AG10803 (cell line): ENCODE measurements around the gene IFT81.
"Not testable (repeated sequence)": the region's sequence is repeated elsewhere in the genome, so short reads cannot be mapped to it uniquely, and the experiment has no call there.

Experiments
- DNase-seq: peaks from one replicate; pipeline ENCODE4 v3.0.0; 2010; ENCODE audit warnings: low read depth
- H3K4me3 ChIP-seq: 2 replicates; pipeline ENCODE4 v1.5.1; 2011; ENCODE audit warnings: mild to moderate bottlenecking, low read length, control low read depth
- CTCF ChIP-seq: conservative IDR thresholded peaks from 2 replicates; pipeline ENCODE4 v1.5.1; 2011; ENCODE audit warnings: mild to moderate bottlenecking, low read length, control low read depth, inconsistent platforms

IFT81 gene

GRCh38 chr12:110249105-110249504 lies 124.9 kb downstream of the IFT81 start:
- no peak overlapping the region for H3K4me3 ChIP-seq
- TF ChIP-seq CTCF: no peak
- no peak for DNase-seq

- H3K4me3 ChIP-seq: no peak overlapping the region
- peak; percentile 41 for DNase-seq
- no peak for TF ChIP-seq CTCF
These were observed 125.6 kb downstream of the IFT81 start for GRCh38 chr12:110249716-110250225.

- H3K4me3 ChIP-seq: no peak overlapping the region
- no peak for TF ChIP-seq CTCF
- no peak for DNase-seq
These were observed 127.2 kb downstream of the IFT81 start for GRCh38 chr12:110251381-110251780.

- DNase-seq: no peak
- TF ChIP-seq CTCF: no peak
- no peak overlapping the region for H3K4me3 ChIP-seq
These were observed 128.6 kb downstream of the IFT81 start for GRCh38 chr12:110252716-110253115.

GRCh38 chr12:110253176-110253575 lies 129.0 kb downstream of the IFT81 start:
- no peak overlapping the region for H3K4me3 ChIP-seq
- DNase-seq: no peak
- no peak for TF ChIP-seq CTCF

- TF ChIP-seq CTCF: no peak
- no peak for DNase-seq
- H3K4me3 ChIP-seq: no peak overlapping the region
These were observed 130.9 kb downstream of the IFT81 start for GRCh38 chr12:110254971-110255540.

GRCh38 chr12:110255890-110256456 lies 131.8 kb downstream of the IFT81 start:
- DNase-seq, H3K4me3 ChIP-seq: not testable (repeated sequence)
